HEK293T (cell line): ENCODE measurements around the gene ZDHHC23.

Experiments
- FOXK2 ChIP-seq: fragments of 450-650 bp; IDR thresholded peaks from 2 replicates; pipeline ENCODE4 v1.6.1; 2016; ENCODE audit warnings: mild to moderate bottlenecking
- FOXM1 ChIP-seq: fragments of 450-650 bp; IDR thresholded peaks from 2 replicates; pipeline ENCODE4 v1.6.1; 2017; ENCODE audit warnings: mild to moderate bottlenecking, borderline replicate concordance
- SP1 ChIP-seq: fragments of 450-650 bp; IDR thresholded peaks from 2 replicates; pipeline ENCODE4 v1.6.1; 2017

GRCh38 chr3:113954091-113954685 is 6.4 kb downstream of the ZDHHC23 start:
- TF ChIP-seq SP1 (no peak), FOXM1 (no peak), FOXK2 (no peak)
